ENCODE results near the gene GNL1.

DNA sequence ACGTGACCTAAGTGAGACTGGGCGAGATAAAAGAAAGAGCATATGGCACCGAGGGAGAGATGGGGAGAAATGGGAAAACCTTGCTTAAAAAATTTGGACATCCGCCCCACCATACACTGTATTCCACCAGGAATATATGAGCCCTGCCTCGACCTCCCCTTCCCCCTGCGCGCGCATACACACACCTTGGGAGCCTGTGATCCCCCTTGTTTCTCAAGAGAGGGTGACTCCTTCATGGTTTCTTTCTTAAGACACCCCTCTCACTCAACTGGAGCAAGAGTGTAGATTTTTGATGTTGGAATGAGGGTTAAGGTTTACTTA lies 15.4 kb upstream of the GNL1 start:
- TF ChIP-seq CTCF (IDR thresholded peaks at IDR 0.05 in 2 of 3, conservative IDR thresholded peaks at IDR 0.05 in 1 of 3; ENCODE audit: control insufficient read depth in 2 of 3, extremely low read depth in 1 of 3, insufficient read depth in 1 of 3, low read depth in 3 of 3, low read length in 3 of 3) (no peak), KDM1A (IDR thresholded peaks at IDR 0.05; ENCODE audit: borderline replicate concordance) (no peak), STAT3 (IDR thresholded peaks at IDR 0.05; ENCODE audit: low read depth, low read length) (no peak)

Data from GM12878 (cell line).